ENCODE data around the gene ABI3BP. TPM values are rescaled to one million over a fixed set of nuclear protein-coding genes. Genes with fewer than 3 reads are reported as not detected.

ABI3BP gene
- total RNA-seq, 1 experiment from 2014 or later = 0.74 TPM

GRCh38 chr3:100780071-100780622 is 213.1 kb downstream of the ABI3BP start:
- ATAC-seq (no peak), DNase-seq (ENCODE audit: low spot score) (no peak)
- TF ChIP-seq NR1H2 (CRISPR knock-in tag; IDR thresholded peaks at IDR 0.05) = no peak
- no peak for TF ChIP-seq AFF4 (CRISPR knock-in tag; IDR thresholded peaks at IDR 0.05; ENCODE audit: borderline replicate concordance)
- TF ChIP-seq PRRX2 (CRISPR knock-in tag; IDR thresholded peaks at IDR 0.05) = no peak
- TF ChIP-seq ETV6 (CRISPR knock-in tag; IDR thresholded peaks at IDR 0.05) = no peak
- TF ChIP-seq ZBTB43 (CRISPR knock-in tag; IDR thresholded peaks at IDR 0.05) = no peak
- no peak for TF ChIP-seq FOXJ3 (CRISPR knock-in tag; IDR thresholded peaks at IDR 0.05; ENCODE audit: borderline replicate concordance)
- no peak for TF ChIP-seq ZBTB21 (CRISPR knock-in tag; IDR thresholded peaks at IDR 0.05; ENCODE audit: borderline replicate concordance)
- no peak for TF ChIP-seq FOXP4 (CRISPR knock-in tag; IDR thresholded peaks at IDR 0.05)
- TF ChIP-seq ZNF671 (CRISPR knock-in tag; IDR thresholded peaks at IDR 0.05) = no peak
- TF ChIP-seq SOX15 (CRISPR knock-in tag; IDR thresholded peaks at IDR 0.05) = no peak
- no peak for TF ChIP-seq CREM (CRISPR knock-in tag; IDR thresholded peaks at IDR 0.05)
- TF ChIP-seq ATF3 (CRISPR knock-in tag; conservative IDR thresholded peaks at IDR 0.05) = no peak
- TF ChIP-seq ZNF532 (CRISPR knock-in tag; IDR thresholded peaks at IDR 0.05; ENCODE audit: borderline replicate concordance) = no peak
- TF ChIP-seq USF1 (CRISPR knock-in tag; IDR thresholded peaks at IDR 0.05) = no peak
- ChIA-PET CTCF (no interaction called here), POLR2A (no interaction called here)
- peaks cover 6% of the 10 kb centered on the region for H3K9me3 Mint-ChIP-seq
- H3K4me1 Mint-ChIP-seq = peaks cover 4% of the 10 kb centered on the region; the same call in 1 of the 2 replicates
- H3K27me3 Mint-ChIP-seq (ENCODE audit: low read depth) = no peaks in the 10 kb centered on the region; the same call in 1 of the 2 replicates
- H3K27ac Mint-ChIP-seq = no peak overlapping the region
- no peak overlapping the region for H3K4me3 Mint-ChIP-seq
- H3K36me3 Mint-ChIP-seq = 0 out of 2 replicates have a peak, but pooled peaks cover 2% of the 10 kb centered on the region
